SK-N-SH (cell line): ENCODE measurements around the gene TMCC3. TPM values are rescaled to one million over a fixed set of nuclear protein-coding genes. Genes with fewer than 3 reads are reported as not detected.

Experiments used
- CTCF ChIA-PET: fragments of 300-600, 350-600 bp; formaldehyde crosslinking; extraction: SDS; loops from one replicate; lab custom pipeline; 2021; lab: Yijun Ruan, JAX
- POLR2A ChIA-PET: fragments of 350-600 bp; sonication (Branson Sonifier 250); formaldehyde crosslinking; extraction: SDS; loops from one replicate; lab custom pipeline; 2020; ENCODE audit warnings: antibody characterized with exemption, inconsistent platforms; lab: Yijun Ruan, JAX
- DNase-seq: peaks from one replicate; pipeline ENCODE4 v3.0.0; 2012
- H2AFZ ChIP-seq: fragments of 200-600 bp; sonication (generic); 2 replicates; pipeline ENCODE4 v1.8.1; 2016; ENCODE audit warnings: antibody characterized with exemption, mild to moderate bottlenecking, low read depth
- H3F3A ChIP-seq: fragments of 200-600 bp; sonication (generic); replicated peaks from 2 replicates; pipeline ENCODE3; 2016; ENCODE audit warnings: antibody characterized with exemption, mild to moderate bottlenecking; ENCODE audit not compliant: insufficient read depth
- H3K27ac ChIP-seq, 2 experiments: fragments of 200-500 bp in 1 of 2; fragments of 200-600 bp in 1 of 2; sonication (Bioruptor generic) in 1 of 2; sonication (generic), shearing (Covaris generic) in 1 of 2; 2 replicates each; pipeline versions ENCODE4 v1.5.1 to v1.6.1; 2014 to 2016; ENCODE audit warnings: low read depth in 2 of 2, inconsistent platforms in 1 of 2, low read length in 1 of 2, mild to moderate bottlenecking in 1 of 2, mixed read lengths in 1 of 2
- H3K27me3 ChIP-seq: fragments of 200-600 bp; sonication (generic), shearing (Covaris generic); 2 replicates; pipeline ENCODE4 v1.6.1; 2016; ENCODE audit warnings: mixed run types; ENCODE audit not compliant: insufficient read depth
- H3K36me3 ChIP-seq, 2 experiments: fragments of 200-500 bp in 1 of 2; fragments of 200-600 bp in 1 of 2; sonication (Bioruptor generic) in 1 of 2; sonication (generic) in 1 of 2; replicated peaks in 1 of 2; 2 replicates each; pipeline versions ENCODE3 to v1.5.1; 2014 to 2016; ENCODE audit warnings: low read length in 1 of 2, mild to moderate bottlenecking in 1 of 2; ENCODE audit not compliant: insufficient read depth in 2 of 2, control insufficient read depth in 1 of 2
- H3K4me1 ChIP-seq, 2 experiments: fragments of 200-500 bp in 1 of 2; fragments of 200-600 bp in 1 of 2; sonication (Bioruptor generic) in 1 of 2; sonication (generic), shearing (Covaris generic) in 1 of 2; 2 replicates each; pipeline versions ENCODE4 v1.5.1 to v1.6.1; 2014 to 2016; ENCODE audit warnings: low read depth in 1 of 2, low read length in 1 of 2, mixed run types in 1 of 2; ENCODE audit not compliant: insufficient read depth in 2 of 2, control insufficient read depth in 1 of 2
- H3K4me2 ChIP-seq: fragments of 200-600 bp; sonication (generic), shearing (Covaris generic); 2 replicates; pipeline ENCODE4 v1.6.1; 2017; ENCODE audit warnings: mixed run types
- H3K4me3 ChIP-seq, 2 experiments: fragments of 200-500 bp in 1 of 2; fragments of 200-600 bp in 1 of 2; sonication (Bioruptor generic) in 1 of 2; sonication (generic), shearing (Covaris generic) in 1 of 2; 2 replicates each; pipeline versions ENCODE4 v1.5.1 to v1.8.1; 2014 to 2016; ENCODE audit warnings: low read depth in 2 of 2, inconsistent platforms in 1 of 2, low read length in 1 of 2, mild to moderate bottlenecking in 1 of 2, mixed read lengths in 1 of 2, moderate library complexity in 1 of 2
- H3K79me2 ChIP-seq: fragments of 200-600 bp; sonication (generic); 2 replicates; pipeline ENCODE4 v1.8.1; 2017; ENCODE audit warnings: mild to moderate bottlenecking; ENCODE audit not compliant: insufficient read depth
- H3K9ac ChIP-seq: fragments of 200-600 bp; sonication (generic); 2 replicates; pipeline ENCODE4 v1.6.1; 2017; ENCODE audit warnings: mixed run types
- H3K9me2 ChIP-seq: fragments of 200-600 bp; sonication (generic); 2 replicates; pipeline ENCODE4 v1.6.1; 2017; ENCODE audit warnings: mixed run types
- H3K9me3 ChIP-seq: fragments of 200-600 bp; sonication (generic); 2 replicates; pipeline ENCODE4 v1.6.1; 2017; ENCODE audit warnings: mixed run types, mild to moderate bottlenecking, moderate library complexity
- H4K20me1 ChIP-seq: fragments of 200-600 bp; sonication (generic); 2 replicates; pipeline ENCODE4 v1.6.1; 2017; ENCODE audit warnings: mild to moderate bottlenecking, mixed run types; ENCODE audit not compliant: insufficient read depth
- CHD2 ChIP-seq: fragments of 150-350 bp; IDR thresholded peaks from 2 replicates; pipeline ENCODE4 v1.6.1; 2018; ENCODE audit warnings: low read length; ENCODE audit not compliant: partially characterized antibody
- EP300 ChIP-seq, 2 experiments: IDR thresholded peaks; 2 replicates each; pipeline versions ENCODE4 v1.4.0 to v1.6.1; 2012; ENCODE audit warnings: borderline replicate concordance in 1 of 2, low read depth in 1 of 2, low read length in 1 of 2
- FOXJ3 ChIP-seq: sonication (generic); formaldehyde crosslinking; IDR thresholded peaks from 2 replicates; pipeline ENCODE4 v1.5.1; 2020; ENCODE audit warnings: mild to moderate bottlenecking, missing genetic modification reagents
- IRF3 ChIP-seq: fragments of 150-350 bp; IDR thresholded peaks from 2 replicates; pipeline ENCODE4 v1.6.1; 2016; ENCODE audit warnings: mild to moderate bottlenecking, low read depth, low read length
- MAX ChIP-seq: IDR thresholded peaks from 2 replicates; pipeline ENCODE4 v1.4.0; 2012; ENCODE audit warnings: low read depth
- MEF2A ChIP-seq: IDR thresholded peaks from 2 replicates; pipeline ENCODE4 v1.4.0; 2012; ENCODE audit warnings: low read depth, borderline replicate concordance
- NFIC ChIP-seq: IDR thresholded peaks from 2 replicates; pipeline ENCODE4 v1.4.0; 2012; ENCODE audit warnings: borderline replicate concordance
- NRF1 ChIP-seq: IDR thresholded peaks from 2 replicates; pipeline ENCODE4 v1.6.1; 2012; ENCODE audit warnings: low read depth, mild to moderate bottlenecking, low read length
- RCOR1 ChIP-seq: fragments of 150-350 bp; IDR thresholded peaks from 2 replicates; pipeline ENCODE4 v1.6.1; 2017; ENCODE audit warnings: antibody characterized with exemption, low read length
- SIN3A ChIP-seq: IDR thresholded peaks from 2 replicates; pipeline ENCODE4 v1.6.1; 2012; ENCODE audit warnings: low read depth, mild to moderate bottlenecking, low read length, moderate library complexity, borderline replicate concordance
- TAF1 ChIP-seq: IDR thresholded peaks from 2 replicates; pipeline ENCODE4 v1.6.1; 2012; ENCODE audit warnings: low read depth, mild to moderate bottlenecking, low read length, moderate library complexity, borderline replicate concordance
- USF1 ChIP-seq: IDR thresholded peaks from 2 replicates; pipeline ENCODE4 v1.4.0; 2012; ENCODE audit warnings: low read depth, borderline replicate concordance
- USF2 ChIP-seq: fragments of 150-350 bp; IDR thresholded peaks from 2 replicates; pipeline ENCODE4 v1.6.1; 2017; ENCODE audit warnings: antibody characterized with exemption, low read length, low read depth, borderline replicate concordance
- ZBTB33 ChIP-seq: IDR thresholded peaks from 2 replicates; pipeline ENCODE4 v1.4.0; 2012; ENCODE audit warnings: low read depth, borderline replicate concordance
- WGBS: methylation state at CpG from one replicate; pipeline ENCODE4 v1.1.6; 2017; ENCODE audit warnings: low lambda C conversion rate; 5-methylcytosine and 5-hydroxymethylcytosine counted together
- polyA plus RNA-seq, 3 experiments: library from polyadenylated mRNA; depleted of rRNA; stranded (reverse); fragments of >200 nt; gene quantifications; 2 replicates each; pipeline ENCODE4 v1.2.3, GENCODE V29; 2012
- TF ChIP-seq, protein P1 (sequence below): fragments of 200-600 bp; sonication (generic); IDR thresholded peaks from 2 replicates; pipeline ENCODE4 v1.6.1; 2017; ENCODE audit warnings: antibody characterized with exemption, mild to moderate bottlenecking, moderate library complexity

The TMCC3 gene
- polyA plus RNA-seq, 1 of the 3 experiments (the other 2 are of a cell fraction): 0.53 TPM

- POLR2A ChIA-PET: no interaction called here
Observed at GRCh38 chr12:94656556-94656955, 6.2 kb upstream of the TMCC3 start.

More at GRCh38 chr12:94656556-94656955, 6.2 kb upstream of the TMCC3 start:
- H3K27me3 ChIP-seq: peaks cover 2% of the 10 kb centered on the region; the same call in 1 of the 2 replicates
- no peak overlapping the region for H3K27ac ChIP-seq
- no peaks in the 10 kb centered on the region for H3F3A ChIP-seq
- H3K4me2 ChIP-seq: no peak overlapping the region
- H2AFZ ChIP-seq: no peak overlapping the region
- H3K36me3 ChIP-seq: no peaks in the 10 kb centered on the region
- no peaks in the 10 kb centered on the region for H4K20me1 ChIP-seq
- CTCF ChIA-PET: interaction anchor here (1.0 kb wide), 1 partner anchor 10 kb away, joined by 3 read pairs; no protein-coding TSS in a partner anchor
- no peaks in the 10 kb centered on the region for H3K9me2 ChIP-seq
- DNase-seq: no peak
- H3K4me1 ChIP-seq: no peaks in the 10 kb centered on the region
- no peaks in the 10 kb centered on the region for H3K9me3 ChIP-seq
- no peaks in the 10 kb centered on the region for H3K79me2 ChIP-seq
- TF ChIP-seq NRF1: no peak
- TF ChIP-seq NFIC: no peak
- TF ChIP-seq, protein P1, sequence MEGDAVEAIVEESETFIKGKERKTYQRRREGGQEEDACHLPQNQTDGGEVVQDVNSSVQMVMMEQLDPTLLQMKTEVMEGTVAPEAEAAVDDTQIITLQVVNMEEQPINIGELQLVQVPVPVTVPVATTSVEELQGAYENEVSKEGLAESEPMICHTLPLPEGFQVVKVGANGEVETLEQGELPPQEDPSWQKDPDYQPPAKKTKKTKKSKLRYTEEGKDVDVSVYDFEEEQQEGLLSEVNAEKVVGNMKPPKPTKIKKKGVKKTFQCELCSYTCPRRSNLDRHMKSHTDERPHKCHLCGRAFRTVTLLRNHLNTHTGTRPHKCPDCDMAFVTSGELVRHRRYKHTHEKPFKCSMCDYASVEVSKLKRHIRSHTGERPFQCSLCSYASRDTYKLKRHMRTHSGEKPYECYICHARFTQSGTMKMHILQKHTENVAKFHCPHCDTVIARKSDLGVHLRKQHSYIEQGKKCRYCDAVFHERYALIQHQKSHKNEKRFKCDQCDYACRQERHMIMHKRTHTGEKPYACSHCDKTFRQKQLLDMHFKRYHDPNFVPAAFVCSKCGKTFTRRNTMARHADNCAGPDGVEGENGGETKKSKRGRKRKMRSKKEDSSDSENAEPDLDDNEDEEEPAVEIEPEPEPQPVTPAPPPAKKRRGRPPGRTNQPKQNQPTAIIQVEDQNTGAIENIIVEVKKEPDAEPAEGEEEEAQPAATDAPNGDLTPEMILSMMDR: no peak
- no peak for TF ChIP-seq ZBTB33
- no peak for TF ChIP-seq MAX
- no peak for TF ChIP-seq RCOR1
- no peak for TF ChIP-seq FOXJ3 (CRISPR knock-in tag)
- TF ChIP-seq IRF3: no peak
- TF ChIP-seq MEF2A: no peak
- TF ChIP-seq USF2: no peak
- TF ChIP-seq SIN3A: no peak
- TF ChIP-seq CHD2: no peak
- no peak for TF ChIP-seq TAF1
- no peak for TF ChIP-seq EP300 (IDR thresholded peaks at IDR 0.05; ENCODE audit: borderline replicate concordance in 1 of 2, low read depth in 1 of 2, low read length in 1 of 2)
- TF ChIP-seq USF1: no peak
- WGBS: 65% methylated on average over 4 of the region's 4 CpGs
- no peak overlapping the region for H3K4me3 ChIP-seq
- H3K9ac ChIP-seq: no peak overlapping the region
